CD4-positive, alpha-beta T cell (primary cell): Measurements from ENCODE around the gene DOCK4. TPM values are rescaled to one million over a fixed set of nuclear protein-coding genes. Genes with fewer than 3 reads are reported as not detected.

Source experiments
- ATAC-seq: fragments of 200-7000 bp; cut with Tn5 transposase; one replicate; pipeline ENCODE4 v1.10.0; 2022; ENCODE audit warnings: mild to moderate bottlenecking; ENCODE audit not compliant: poor library complexity
- CTCF ChIA-PET: fragments of 350-600 bp; sonication (Branson Sonifier 250); formaldehyde crosslinking; loops from one replicate; lab custom pipeline; 2021; ENCODE audit warnings: antibody characterized with exemption, inconsistent platforms; lab: Charles Lee
- POLR2A ChIA-PET: fragments of 350-600 bp; sonication (Branson Sonifier 250); formaldehyde crosslinking; loops from one replicate; lab custom pipeline; 2021; ENCODE audit warnings: antibody characterized with exemption, inconsistent platforms; lab: Charles Lee
- DNase-seq, 14 experiments: peaks; one replicate each; pipeline ENCODE4 v3.0.0-alpha.2; 2013 to 2020; ENCODE audit warnings: mixed read lengths in 2 of 14
- H3K27ac ChIP-seq, 2 donors: one replicate each; pipeline versions ENCODE4 v1.5.1 to v1.7.0; 2013; ENCODE audit warnings: low read length in 2 of 2, low read depth in 1 of 2, mild to moderate bottlenecking in 1 of 2
- H3K27me3 ChIP-seq, 2 experiments: 1 replicate in 1 of 2; 2 replicates in 1 of 2; pipeline versions ENCODE4 v1.6.1 to v1.7.0; 2013; ENCODE audit warnings: low read length in 2 of 2, control low read depth in 1 of 2, mild to moderate bottlenecking in 1 of 2, moderate library complexity in 1 of 2; ENCODE audit not compliant: insufficient read depth in 2 of 2, control insufficient read depth in 1 of 2
- H3K36me3 ChIP-seq: one replicate; pipeline ENCODE4 v1.6.1; 2013; ENCODE audit warnings: low read length, control low read depth; ENCODE audit not compliant: insufficient read depth
- H3K4me1 ChIP-seq: one replicate; pipeline ENCODE4 v1.6.1; 2013; ENCODE audit warnings: low read length, control low read depth; ENCODE audit not compliant: insufficient read depth
- H3K4me3 ChIP-seq: one replicate; pipeline ENCODE4 v1.5.1; 2013; ENCODE audit warnings: mild to moderate bottlenecking, low read length, moderate library complexity
- H3K9me3 ChIP-seq, 2 experiments: 1 replicate in 1 of 2; 2 replicates in 1 of 2; pipeline versions ENCODE4 v1.6.1 to v1.7.0; 2013; ENCODE audit warnings: low read length in 2 of 2, mild to moderate bottlenecking in 2 of 2, control low read depth in 1 of 2, moderate library complexity in 1 of 2; ENCODE audit not compliant: control insufficient read depth in 1 of 2, insufficient read depth in 1 of 2
- H3K27ac Mint-ChIP-seq: one replicate; pipeline ENCODE4 v1.8.0; 2020; ENCODE audit warnings: mixed read lengths
- H3K27me3 Mint-ChIP-seq: one replicate; pipeline ENCODE4 v1.8.0; 2021; ENCODE audit warnings: mixed read lengths
- H3K36me3 Mint-ChIP-seq: one replicate; pipeline ENCODE4 v1.8.0; 2021; ENCODE audit warnings: low read depth, mixed read lengths
- H3K4me1 Mint-ChIP-seq: one replicate; pipeline ENCODE4 v1.8.0; 2021; ENCODE audit warnings: low read depth, mixed read lengths
- H3K4me3 Mint-ChIP-seq: one replicate; pipeline ENCODE4 v1.8.0; 2020; ENCODE audit warnings: mild to moderate bottlenecking, mixed read lengths
- H3K9me3 Mint-ChIP-seq: one replicate; pipeline ENCODE4 v1.8.0; 2020; ENCODE audit warnings: mixed read lengths
- CTCF ChIP-seq: fragments of 200-600 bp; IDR thresholded peaks from one replicate; pipeline ENCODE4 v1.8.0; 2022; ENCODE audit warnings: antibody characterized with exemption, mild to moderate bottlenecking
- intact Hi-C, 2 experiments: fragments of 100-400 bp; cut with DNase I in 1 of 2; cut with micrococcal nuclease in 1 of 2; formaldehyde crosslinking; loops; one replicate each; pipeline versions ENCODE4 v1.15.1 to v1.9.0; 2023 to 2025; cut with DNase I, micrococcal nuclease
- total RNA-seq, 174 experiments: library from RNA in 2 of 174; stranded (reverse) in 2 of 174; gene quantifications; one replicate each; pipeline ENCODE4 v1.2.3 and lab custom pipeline; 2021 to 2026

DOCK4 gene
- total RNA-seq, 2 experiments from 2014 or later, result 0.31 to 0.38 TPM

DNA sequence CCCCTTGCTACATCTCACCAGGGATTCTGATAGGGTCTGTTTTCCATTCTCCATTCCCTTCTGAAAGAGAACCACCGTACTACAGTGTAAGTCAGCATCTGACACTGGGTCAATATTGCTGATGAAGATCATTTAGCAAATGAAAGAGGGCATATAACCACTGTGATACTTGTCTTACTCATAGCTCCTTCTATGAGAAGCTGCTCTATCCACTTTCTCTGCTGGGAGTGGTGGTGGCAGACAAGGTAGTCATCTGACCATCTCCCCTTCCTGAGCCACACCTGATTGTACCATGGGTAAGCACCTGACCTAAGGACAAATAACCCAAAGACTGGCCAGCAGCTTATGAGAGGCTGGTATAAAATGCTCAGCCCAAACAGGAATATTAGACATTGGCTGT lies 220.4 kb downstream of the DOCK4 start:
- no peak for ATAC-seq
- H3K36me3 ChIP-seq, result no peaks in the 10 kb centered on the region
- DNase-seq, result no peak
- Mint-ChIP-seq H3K27ac (no peak overlapping the region), H3K4me1 (no peaks in the 10 kb centered on the region), H3K36me3 (no peaks in the 10 kb centered on the region), H3K9me3 (no peaks in the 10 kb centered on the region), H3K4me3 (no peak overlapping the region), H3K27me3 (no peaks in the 10 kb centered on the region)
- no peak overlapping the region for H3K4me3 ChIP-seq
- H3K27ac ChIP-seq, result no peak overlapping the region
- intact Hi-C loops, result no loop called here
- ChIA-PET CTCF (no interaction called here), POLR2A (no interaction called here)
- TF ChIP-seq CTCF, result no peak
- no peaks in the 10 kb centered on the region for H3K27me3 ChIP-seq
- H3K9me3 ChIP-seq, result no peaks in the 10 kb centered on the region
- H3K4me1 ChIP-seq, result no peaks in the 10 kb centered on the region

DNA sequence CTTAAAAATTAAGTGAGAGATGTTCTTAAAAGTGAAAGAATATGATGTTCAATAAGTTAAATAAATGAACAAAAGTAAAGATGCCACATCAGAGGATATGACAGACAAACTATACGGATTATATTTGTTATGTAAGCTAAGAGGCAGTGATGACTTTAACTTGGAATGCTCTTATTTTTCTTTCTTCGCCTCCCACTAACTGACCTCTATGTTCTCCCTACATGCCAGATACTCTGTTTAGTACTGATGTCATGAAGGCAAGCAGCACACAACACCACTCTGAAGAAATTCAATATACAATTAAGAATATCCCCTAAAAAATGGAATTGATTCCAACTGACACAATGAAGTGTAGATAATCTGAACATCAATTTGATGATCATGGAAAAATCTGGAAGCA lies 223.4 kb downstream of the DOCK4 start:
- Histone ChIP-seq H3K27ac (no peak overlapping the region), H3K9me3 (no peaks in the 10 kb centered on the region), H3K4me3 (no peak overlapping the region), H3K27me3 (no peaks in the 10 kb centered on the region), H3K36me3 (no peaks in the 10 kb centered on the region), H3K4me1 (no peaks in the 10 kb centered on the region)
- Mint-ChIP-seq H3K4me3 (no peak overlapping the region), H3K9me3 (no peaks in the 10 kb centered on the region), H3K27me3 (no peaks in the 10 kb centered on the region), H3K4me1 (no peaks in the 10 kb centered on the region), H3K27ac (no peak overlapping the region), H3K36me3 (no peaks in the 10 kb centered on the region)
- ATAC-seq (no peak), DNase-seq (no peak)
- intact Hi-C loops, result no loop called here
- ChIA-PET CTCF (no interaction called here), POLR2A (no interaction called here)
- TF ChIP-seq CTCF, result no peak

DNA sequence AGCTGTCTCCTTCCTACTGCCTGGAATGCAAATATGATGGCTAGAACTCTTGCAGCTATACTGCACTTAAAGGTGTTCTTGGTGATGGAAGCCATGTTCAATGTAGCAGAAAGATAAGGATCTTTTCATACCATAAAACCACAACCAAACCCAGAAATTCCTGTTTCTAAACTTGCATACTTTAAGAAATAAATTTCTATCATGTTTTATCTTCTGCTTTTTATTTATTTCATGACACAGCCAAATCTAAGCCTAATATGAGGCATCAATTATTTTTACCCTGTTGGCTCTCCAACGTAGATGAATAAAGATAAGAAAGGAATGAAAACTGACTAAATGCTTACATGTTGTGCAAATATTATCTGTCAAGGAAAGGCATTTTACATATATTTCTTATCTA lies 224.1 kb downstream of the DOCK4 start:
- Histone ChIP-seq H3K4me1 (no peaks in the 10 kb centered on the region), H3K9me3 (no peaks in the 10 kb centered on the region), H3K27ac (no peak overlapping the region), H3K27me3 (no peaks in the 10 kb centered on the region), H3K4me3 (no peak overlapping the region), H3K36me3 (no peaks in the 10 kb centered on the region)
- Mint-ChIP-seq H3K4me3 (no peak overlapping the region), H3K4me1 (no peaks in the 10 kb centered on the region), H3K27me3 (no peaks in the 10 kb centered on the region), H3K27ac (no peak overlapping the region), H3K9me3 (no peaks in the 10 kb centered on the region), H3K36me3 (no peaks in the 10 kb centered on the region)
- intact Hi-C loops, result no loop called here
- ATAC-seq, result no peak
- ChIA-PET POLR2A (no interaction called here), CTCF (no interaction called here)
- TF ChIP-seq CTCF, result no peak
- DNase-seq, result no peak
